HepG2 (cell line): ENCODE measurements around the gene HPS4.

Experiments used
- ARHGAP35 ChIP-seq: sonication (generic); formaldehyde crosslinking; IDR thresholded peaks from 2 replicates; pipeline ENCODE4 v1.9.0; 2022; ENCODE audit warnings: mild to moderate bottlenecking, inconsistent platforms, moderate library complexity, missing genetic modification reagents, borderline replicate concordance
- CENPT ChIP-seq: sonication (generic); formaldehyde crosslinking; IDR thresholded peaks from 2 replicates; pipeline ENCODE4 v1.8.0; 2022; ENCODE audit warnings: low read depth, mild to moderate bottlenecking, moderate library complexity, missing genetic modification reagents
- GABPA ChIP-seq, 2 experiments: IDR thresholded peaks; 2 replicates each; pipeline ENCODE4 v1.6.1; 2011 to 2016; ENCODE audit warnings: low read depth in 2 of 2, low read length in 1 of 2, missing biosample characterization in 1 of 2, missing genetic modification characterization in 1 of 2
- HDAC2 ChIP-seq: sonication (generic); formaldehyde crosslinking; IDR thresholded peaks from 2 replicates; pipeline ENCODE4 v1.4.0; 2020; ENCODE audit warnings: missing genetic modification reagents
- KLF6 ChIP-seq: IDR thresholded peaks from 2 replicates; pipeline ENCODE4 v1.8.0; 2016; ENCODE audit warnings: missing biosample characterization, missing genetic modification reagents
- MEIS1 ChIP-seq: sonication (generic); formaldehyde crosslinking; IDR thresholded peaks from 2 replicates; pipeline ENCODE4 v1.9.0; 2021; ENCODE audit warnings: mild to moderate bottlenecking, missing genetic modification reagents, moderate library complexity, borderline replicate concordance
- POLR2AphosphoS5 ChIP-seq: IDR thresholded peaks from 2 replicates; pipeline ENCODE4 v1.6.1; 2012; ENCODE audit warnings: low read depth, low read length
- RFX3 ChIP-seq: IDR thresholded peaks from 2 replicates; pipeline ENCODE4 v1.6.1; 2016; ENCODE audit warnings: missing biosample characterization, missing genetic modification reagents
- RFX5 ChIP-seq: IDR thresholded peaks from 2 replicates; pipeline ENCODE4 v1.6.1; 2011; ENCODE audit warnings: low read depth, low read length, improper control_type of control experiment
- RNF2 ChIP-seq: fragments of 450-650 bp; conservative IDR thresholded peaks from 2 replicates; pipeline ENCODE4 v1.6.1; 2016; ENCODE audit warnings: low read depth
- ZNF556 ChIP-seq: sonication (generic); formaldehyde crosslinking; IDR thresholded peaks from 2 replicates; pipeline ENCODE4 v1.4.0; 2020; ENCODE audit warnings: mild to moderate bottlenecking, missing genetic modification reagents, borderline replicate concordance
- TF ChIP-seq, protein P1 (sequence below): sonication (generic); formaldehyde crosslinking; conservative IDR thresholded peaks from 2 replicates; pipeline ENCODE4 v1.8.1; 2023; ENCODE audit warnings: missing genetic modification reagents
- TF ChIP-seq, protein P2 (sequence below): sonication (generic); formaldehyde crosslinking; conservative IDR thresholded peaks from 2 replicates; pipeline ENCODE4 v1.4.0; 2020; ENCODE audit warnings: missing genetic modification reagents

DNA sequence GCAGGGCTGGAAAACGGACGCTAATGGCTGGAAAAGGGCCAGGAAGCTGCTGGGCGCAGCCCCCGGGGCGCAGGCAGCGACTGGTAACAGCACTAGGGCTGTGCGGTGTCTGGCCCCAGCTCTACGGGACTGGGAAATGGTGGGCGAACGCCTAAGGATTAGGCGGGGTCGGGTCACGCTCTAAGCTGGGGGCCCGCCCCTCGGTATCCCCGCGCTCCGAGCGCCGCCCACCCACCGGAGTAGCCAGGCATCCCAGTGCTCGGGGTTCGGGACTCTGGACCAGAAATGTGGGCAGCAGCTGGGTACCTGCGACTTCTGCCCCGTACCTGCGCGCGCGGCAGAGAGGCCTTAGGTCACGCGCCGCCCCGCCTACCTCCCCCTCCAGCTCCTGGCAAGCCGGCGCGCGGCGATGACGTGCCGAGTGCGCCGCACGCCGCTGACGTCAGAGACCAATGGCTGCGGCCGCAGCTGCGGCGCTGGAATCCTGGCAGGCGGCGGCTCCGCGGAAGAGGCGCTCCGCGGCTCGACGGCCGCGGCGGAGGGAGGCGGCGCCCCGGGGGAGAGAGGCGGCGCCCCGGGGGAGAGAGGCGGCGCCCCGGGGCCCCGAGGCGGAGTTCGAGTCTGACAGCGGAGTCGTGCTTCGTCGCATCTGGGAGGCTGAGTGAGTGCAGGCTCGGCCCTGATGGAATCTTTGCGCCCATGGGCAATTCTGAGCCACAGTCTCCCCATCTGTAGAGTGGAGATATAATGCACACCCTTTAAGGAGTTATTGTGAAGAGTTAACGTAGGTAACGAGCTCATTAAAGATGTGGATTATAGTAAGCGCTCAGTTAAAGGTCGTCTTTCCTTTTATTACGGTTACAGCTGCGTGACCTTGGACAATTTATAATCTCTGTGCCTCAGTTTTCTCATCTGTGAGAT lies at the start of gene HPS4, which contains the start of gene SRRD:
- TF ChIP-seq GABPA (IDR thresholded peaks at IDR 0.05; ENCODE audit: low read depth, low read length) (peak; percentile 35; the same call in 1 of the 2 replicates), GABPA (CRISPR knock-in tag; IDR thresholded peaks at IDR 0.05; ENCODE audit: low read depth) (peak; percentile 57), RNF2 (no peak), KLF6 (CRISPR knock-in tag) (peak; percentile 85; the same call in 1 of the 2 replicates), ARHGAP35 (CRISPR knock-in tag) (peak; percentile 72), ZNF556 (CRISPR knock-in tag) (peak; percentile 61; the same call in 1 of the 2 replicates), RFX3 (CRISPR knock-in tag) (no peak), RFX5 (peak; percentile 39; the same call in 1 of the 2 replicates), MEIS1 (no peak), CENPT (CRISPR knock-in tag) (no peak), HDAC2 (CRISPR knock-in tag) (peak; percentile 73; the same call in 1 of the 2 replicates), POLR2AphosphoS5 (peak; percentile 85)
- TF ChIP-seq, protein P1, sequence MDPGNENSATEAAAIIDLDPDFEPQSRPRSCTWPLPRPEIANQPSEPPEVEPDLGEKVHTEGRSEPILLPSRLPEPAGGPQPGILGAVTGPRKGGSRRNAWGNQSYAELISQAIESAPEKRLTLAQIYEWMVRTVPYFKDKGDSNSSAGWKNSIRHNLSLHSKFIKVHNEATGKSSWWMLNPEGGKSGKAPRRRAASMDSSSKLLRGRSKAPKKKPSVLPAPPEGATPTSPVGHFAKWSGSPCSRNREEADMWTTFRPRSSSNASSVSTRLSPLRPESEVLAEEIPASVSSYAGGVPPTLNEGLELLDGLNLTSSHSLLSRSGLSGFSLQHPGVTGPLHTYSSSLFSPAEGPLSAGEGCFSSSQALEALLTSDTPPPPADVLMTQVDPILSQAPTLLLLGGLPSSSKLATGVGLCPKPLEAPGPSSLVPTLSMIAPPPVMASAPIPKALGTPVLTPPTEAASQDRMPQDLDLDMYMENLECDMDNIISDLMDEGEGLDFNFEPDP (CRISPR knock-in tag): no peak
- TF ChIP-seq, protein P2, sequence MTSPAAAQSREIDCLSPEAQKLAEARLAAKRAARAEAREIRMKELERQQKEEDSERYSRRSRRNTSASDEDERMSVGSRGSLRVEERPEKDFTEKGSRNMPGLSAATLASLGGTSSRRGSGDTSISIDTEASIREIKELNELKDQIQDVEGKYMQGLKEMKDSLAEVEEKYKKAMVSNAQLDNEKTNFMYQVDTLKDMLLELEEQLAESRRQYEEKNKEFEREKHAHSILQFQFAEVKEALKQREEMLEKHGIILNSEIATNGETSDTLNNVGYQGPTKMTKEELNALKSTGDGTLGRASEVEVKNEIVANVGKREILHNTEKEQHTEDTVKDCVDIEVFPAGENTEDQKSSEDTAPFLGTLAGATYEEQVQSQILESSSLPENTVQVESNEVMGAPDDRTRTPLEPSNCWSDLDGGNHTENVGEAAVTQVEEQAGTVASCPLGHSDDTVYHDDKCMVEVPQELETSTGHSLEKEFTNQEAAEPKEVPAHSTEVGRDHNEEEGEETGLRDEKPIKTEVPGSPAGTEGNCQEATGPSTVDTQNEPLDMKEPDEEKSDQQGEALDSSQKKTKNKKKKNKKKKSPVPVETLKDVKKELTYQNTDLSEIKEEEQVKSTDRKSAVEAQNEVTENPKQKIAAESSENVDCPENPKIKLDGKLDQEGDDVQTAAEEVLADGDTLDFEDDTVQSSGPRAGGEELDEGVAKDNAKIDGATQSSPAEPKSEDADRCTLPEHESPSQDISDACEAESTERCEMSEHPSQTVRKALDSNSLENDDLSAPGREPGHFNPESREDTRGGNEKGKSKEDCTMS (CRISPR knock-in tag): no peak; the same call in 1 of the 2 replicates
